ENCODE measurements around the gene ZNF470.
A peak's percentile ranks its signal among the peaks of the same experiment; 100 is the strongest.

ZNF470 gene

GRCh38 chr19:56525214-56525860 is 41.9 kb upstream of the ZNF470 start:
- ChIA-PET CTCF (no interaction called here), POLR2A (no interaction called here)
- TF ChIP-seq MEIS1 (CRISPR knock-in tag; IDR thresholded peaks at IDR 0.05; ENCODE audit: borderline replicate concordance) = no peak
- TF ChIP-seq TRIM28 (IDR thresholded peaks at IDR 0.05; ENCODE audit: borderline replicate concordance, low read length) = peak; percentile 98
- TF ChIP-seq ZNF274 (IDR thresholded peaks at IDR 0.05; ENCODE audit: low read length) = peak; percentile 76
- TF ChIP-seq ZNF274 (tag by site-specific recombination; IDR thresholded peaks at IDR 0.05; ENCODE audit: borderline replicate concordance) = peak; percentile 88
- peak; percentile 99 for TF ChIP-seq SETDB1 (IDR thresholded peaks at IDR 0.05; ENCODE audit: insufficient read length, low read length)
- Histone ChIP-seq H3K9me3 (ENCODE audit: control insufficient read depth, insufficient read depth, low read depth, low read length) (peaks cover 8% of the 10 kb centered on the region), H3K27ac (ENCODE audit: extremely low read depth, low read depth, low read length) (no peak overlapping the region), H3K4me3 (ENCODE audit: low read depth, low read length) (no peak overlapping the region), H3K36me3 (ENCODE audit: control insufficient read depth in 2 of 2, insufficient read depth in 1 of 2, low read length in 2 of 2) (peaks cover 0 to under 1% of the 10 kb centered on the region in 2 experiments; a peak in 1 of 3 replicates), H3K4me1 (ENCODE audit: control insufficient read depth, insufficient read depth, low read length) (no peaks in the 10 kb centered on the region)

GRCh38 chr19:56537442-56537841 is 29.8 kb upstream of the ZNF470 start:
- peaks cover 10 to 27% of the 10 kb centered on the region in 2 experiments for H3K36me3 ChIP-seq (ENCODE audit: control insufficient read depth in 2 of 2, insufficient read depth in 1 of 2, low read length in 2 of 2)
- H3K27ac ChIP-seq (ENCODE audit: extremely low read depth, low read depth, low read length) = no peak overlapping the region
- ChIA-PET CTCF (no interaction called here), POLR2A (interaction anchor here (1.2 kb wide), 1 partner anchor 9 kb away, joined by 3 read pairs; no protein-coding TSS in a partner anchor)
- TF ChIP-seq OSR2 (tag by site-specific recombination; IDR thresholded peaks at IDR 0.05) = no peak
- TF ChIP-seq PRDM10 (tag by site-specific recombination; IDR thresholded peaks at IDR 0.05) = no peak
- no peak for TF ChIP-seq ZNF311 (tag by site-specific recombination; IDR thresholded peaks at IDR 0.05; ENCODE audit: borderline replicate concordance)
- TF ChIP-seq HIC1 (tag by site-specific recombination; IDR thresholded peaks at IDR 0.05) = no peak
- TF ChIP-seq GLIS1 (tag by site-specific recombination; IDR thresholded peaks at IDR 0.05) = no peak
- TF ChIP-seq SP3 (tag by site-specific recombination; IDR thresholded peaks at IDR 0.05) = no peak
- TF ChIP-seq ZNF132 (tag by site-specific recombination; IDR thresholded peaks at IDR 0.05; ENCODE audit: borderline replicate concordance) = no peak
- no peak for TF ChIP-seq ZBTB1 (tag by site-specific recombination; IDR thresholded peaks at IDR 0.05)
- TF ChIP-seq ZNF654 (tag by site-specific recombination; IDR thresholded peaks at IDR 0.05; ENCODE audit: low read depth) = no peak
- no peak for TF ChIP-seq FEZF1 (tag by site-specific recombination; IDR thresholded peaks at IDR 0.05)
- no peak for TF ChIP-seq ZNF777 (tag by site-specific recombination; IDR thresholded peaks at IDR 0.05; ENCODE audit: borderline replicate concordance)
- H3K4me3 ChIP-seq (ENCODE audit: low read depth, low read length) = no peak overlapping the region
- H3K9me3 ChIP-seq (ENCODE audit: control insufficient read depth, insufficient read depth, low read depth, low read length) = peaks cover 6% of the 10 kb centered on the region
- H3K4me1 ChIP-seq (ENCODE audit: control insufficient read depth, insufficient read depth, low read length) = 0 out of 2 replicates have a peak, but pooled peaks cover 4% of the 10 kb centered on the region

All from HEK293 (cell line).